ENCODE measurements around the gene ZDHHC19.

DNA sequence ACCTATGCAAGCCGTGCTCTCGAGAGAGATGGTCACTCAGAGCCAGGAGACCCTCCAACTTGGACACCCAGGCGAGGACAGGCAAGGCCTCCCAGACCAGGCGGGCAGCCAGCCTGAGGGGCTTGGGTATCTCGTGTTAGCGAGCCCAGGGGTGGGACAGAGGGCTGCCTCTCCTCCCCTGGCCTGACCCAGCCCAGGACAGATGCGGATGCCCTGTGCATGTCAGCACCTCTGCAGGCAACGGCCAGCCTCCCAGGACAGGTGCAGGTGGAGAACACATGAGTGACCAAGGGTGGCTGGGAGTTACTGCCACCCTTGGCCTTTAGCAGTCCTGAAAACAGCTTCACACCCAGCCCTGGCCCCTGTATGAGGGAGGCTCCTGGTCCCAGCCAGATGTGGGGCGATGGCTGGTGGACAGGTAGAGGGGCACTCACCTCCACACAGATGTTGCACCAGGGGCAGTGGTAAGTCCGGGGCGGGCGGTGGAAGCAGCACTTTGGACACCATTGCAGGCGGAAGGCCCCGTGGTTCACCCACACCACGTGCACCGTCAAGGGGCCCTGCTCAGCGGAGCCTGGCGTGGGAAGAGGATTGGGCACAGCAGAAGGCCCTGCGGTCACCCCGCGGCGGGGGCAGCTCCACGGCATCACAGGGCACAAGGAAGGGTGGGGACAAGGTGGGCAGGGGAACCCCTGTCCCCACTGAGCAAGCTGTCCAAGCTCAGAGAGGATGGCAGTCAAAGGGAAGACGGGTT is 2.1 kb downstream of the ZDHHC19 start:
- TF ChIP-seq, protein P1, sequence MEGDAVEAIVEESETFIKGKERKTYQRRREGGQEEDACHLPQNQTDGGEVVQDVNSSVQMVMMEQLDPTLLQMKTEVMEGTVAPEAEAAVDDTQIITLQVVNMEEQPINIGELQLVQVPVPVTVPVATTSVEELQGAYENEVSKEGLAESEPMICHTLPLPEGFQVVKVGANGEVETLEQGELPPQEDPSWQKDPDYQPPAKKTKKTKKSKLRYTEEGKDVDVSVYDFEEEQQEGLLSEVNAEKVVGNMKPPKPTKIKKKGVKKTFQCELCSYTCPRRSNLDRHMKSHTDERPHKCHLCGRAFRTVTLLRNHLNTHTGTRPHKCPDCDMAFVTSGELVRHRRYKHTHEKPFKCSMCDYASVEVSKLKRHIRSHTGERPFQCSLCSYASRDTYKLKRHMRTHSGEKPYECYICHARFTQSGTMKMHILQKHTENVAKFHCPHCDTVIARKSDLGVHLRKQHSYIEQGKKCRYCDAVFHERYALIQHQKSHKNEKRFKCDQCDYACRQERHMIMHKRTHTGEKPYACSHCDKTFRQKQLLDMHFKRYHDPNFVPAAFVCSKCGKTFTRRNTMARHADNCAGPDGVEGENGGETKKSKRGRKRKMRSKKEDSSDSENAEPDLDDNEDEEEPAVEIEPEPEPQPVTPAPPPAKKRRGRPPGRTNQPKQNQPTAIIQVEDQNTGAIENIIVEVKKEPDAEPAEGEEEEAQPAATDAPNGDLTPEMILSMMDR (optimal IDR thresholded peaks at IDR 0.05 in 1 of 3, IDR thresholded peaks at IDR 0.05 in 1 of 3, conservative IDR thresholded peaks at IDR 0.05 in 1 of 3; ENCODE audit: extremely low read depth in 1 of 3, insufficient read depth in 2 of 3, low read length in 3 of 3), result no peak
- TF ChIP-seq EZH2 (IDR thresholded peaks at IDR 0.05; ENCODE audit: low read length), result no peak

All from keratinocyte (primary cell).